Mucosa of descending colon (tissue), 3 donors: ENCODE results near the gene NMUR2. TPM values are rescaled to one million over a fixed set of nuclear protein-coding genes. Genes with fewer than 3 reads are reported as not detected.

ENCODE experiments used
- ATAC-seq: fragments of 200-7000 bp; cut with Tn5 transposase; one replicate; pipeline ENCODE4 v1.9.1; 2020; ENCODE audit warnings: mild to moderate bottlenecking, moderate library complexity
- DNase-seq, 3 donors: peaks; one replicate each; pipeline ENCODE4 v3.0.0-alpha.2; 2020
- H3K36me3 ChIP-seq: fragments of 200-600 bp; one replicate; pipeline ENCODE4 v1.8.0; 2021; ENCODE audit warnings: low read depth, mild to moderate bottlenecking
- H3K4me1 ChIP-seq: fragments of 200-600 bp; one replicate; pipeline ENCODE4 v1.8.0; 2021; ENCODE audit warnings: low read depth, mild to moderate bottlenecking
- H3K4me3 ChIP-seq: fragments of 200-600 bp; one replicate; pipeline ENCODE4 v1.8.0; 2021; ENCODE audit warnings: mild to moderate bottlenecking
- H3K9me3 ChIP-seq: fragments of 200-600 bp; one replicate; pipeline ENCODE4 v1.8.0; 2021; ENCODE audit warnings: mild to moderate bottlenecking
- CTCF ChIP-seq: fragments of 200-600 bp; IDR thresholded peaks from one replicate; pipeline ENCODE4 v1.8.0; 2022; ENCODE audit warnings: antibody characterized with exemption, mild to moderate bottlenecking
- intact Hi-C, 2 donors: fragments of 100-400 bp; cut with DNase I in 1 of 2; cut with micrococcal nuclease in 1 of 2; formaldehyde crosslinking; loops; one replicate each; pipeline versions ENCODE4 v1.11.0 to v1.11.1; 2022; cut with DNase I, micrococcal nuclease
- long read RNA-seq, 2 donors: library from polyadenylated mRNA; unstranded; transcript quantifications; one replicate each; pipeline ENCODE4 v2.0.0, GENCODE V29; 2019 to 2021
- total RNA-seq, 3 donors: library from RNA; stranded (reverse); fragmentation: NEBNext Ultra II Directional in 2 of 3; extraction: Animal tissue kit (Norgen Biotek cat#: 25700) in 2 of 3; gene quantifications; one replicate each; pipeline versions ENCODE4 v1.2.1 to v1.2.4, GENCODE V29; 2021 to 2023
- donor health status: DM: no; HTN: no; CAD: no; lungs with moderate emphysema.
- donor health status: DM: no; HTN: no; CAD: no.
- donor health status: DM: no; HTN: yes; CAD: no.

The NMUR2 gene
- not detected for total RNA-seq
- long read RNA-seq, donor 1, result 0 reads
- long read RNA-seq, donor 2, result 0 reads

GRCh38 chr5:152405145-152405544 is at the start of gene NMUR2:
Gene NMUR2, minus strand, starts transcription at chr5:152405279. Its CDS starts 166 bp downstream, at chr5:152405113.
- ATAC-seq, result no peak
- H3K4me1 ChIP-seq, result no peaks in the 10 kb centered on the region
- TF ChIP-seq CTCF, result no peak
- DNase-seq, result no peak
- no peaks in the 10 kb centered on the region for H3K9me3 ChIP-seq
- intact Hi-C loops, result no loop called here
- H3K36me3 ChIP-seq, result no peaks in the 10 kb centered on the region
- H3K4me3 ChIP-seq, result no peak within 1 kb of the TSS

GRCh38 chr5:152443935-152444334 is 38.9 kb upstream of the NMUR2 start:
- Histone ChIP-seq H3K4me3 (no peak overlapping the region), H3K36me3 (no peaks in the 10 kb centered on the region), H3K4me1 (no peaks in the 10 kb centered on the region), H3K9me3 (no peaks in the 10 kb centered on the region)
- intact Hi-C loops, result no loop called here
- DNase-seq (no peak), ATAC-seq (no peak)
- TF ChIP-seq CTCF, result no peak

GRCh38 chr5:152439791-152440190 is 34.7 kb upstream of the NMUR2 start:
- intact Hi-C loops, result no loop called here
- ATAC-seq (no peak), DNase-seq (no peak)
- Histone ChIP-seq H3K36me3 (no peaks in the 10 kb centered on the region), H3K4me1 (no peaks in the 10 kb centered on the region), H3K9me3 (no peaks in the 10 kb centered on the region), H3K4me3 (no peak overlapping the region)
- no peak for TF ChIP-seq CTCF

GRCh38 chr5:152437866-152438265 is 32.8 kb upstream of the NMUR2 start:
- DNase-seq, result no peak
- H3K36me3 ChIP-seq, result no peaks in the 10 kb centered on the region
- H3K9me3 ChIP-seq, result no peaks in the 10 kb centered on the region
- no peak for TF ChIP-seq CTCF
- no peak for ATAC-seq
- intact Hi-C loops, result no loop called here
- no peak overlapping the region for H3K4me3 ChIP-seq
- H3K4me1 ChIP-seq, result no peaks in the 10 kb centered on the region

GRCh38 chr5:152427721-152428120 is 22.6 kb upstream of the NMUR2 start:
- no peaks in the 10 kb centered on the region for H3K4me1 ChIP-seq
- H3K9me3 ChIP-seq, result no peaks in the 10 kb centered on the region
- ATAC-seq, result no peak
- intact Hi-C loops, result no loop called here
- no peaks in the 10 kb centered on the region for H3K36me3 ChIP-seq
- DNase-seq, result no peak
- TF ChIP-seq CTCF, result no peak
- H3K4me3 ChIP-seq, result no peak overlapping the region

- TF ChIP-seq CTCF, result no peak
- H3K36me3 ChIP-seq, result no peaks in the 10 kb centered on the region
- H3K4me3 ChIP-seq, result no peak overlapping the region
- no peaks in the 10 kb centered on the region for H3K9me3 ChIP-seq
- intact Hi-C loops, result no loop called here
- H3K4me1 ChIP-seq, result no peaks in the 10 kb centered on the region
- ATAC-seq, result no peak
- DNase-seq, result no peak
Measured at GRCh38 chr5:152425083-152425482, 20.0 kb upstream of the NMUR2 start.
